ENCODE data around the gene CCNA2. TPM values are rescaled to one million over a fixed set of nuclear protein-coding genes. Genes with fewer than 3 reads are reported as not detected.

The CCNA2 gene
- total RNA-seq: 9.4 and 23.7 TPM in 2 replicates

GRCh38 chr4:121823505-121824170 is at the start of gene CCNA2:
Gene CCNA2 (minus strand): TSS chr4:121823883. CDS start chr4:121823628, 255 bp downstream.

GRCh38 chr4:121869841-121870822 is 46.4 kb upstream of the CCNA2 start, which contains the start of gene BBS7:
Gene BBS7 (minus strand): TSS chr4:121870474. CDS start chr4:121870313, 161 bp downstream.

GRCh38 chr4:121800961-121801714 is 22.5 kb downstream of the CCNA2 start, which contains the start of gene EXOSC9:
Gene EXOSC9 (plus strand): TSS chr4:121801323. CDS start chr4:121801425, 102 bp downstream.

Other genes starting within 250 kb of the CCNA2 start
- gene ANXA5, start 126.9 kb downstream of the CCNA2 start, total RNA-seq: 297 and 570 TPM in 2 replicates
- under 0.01 TPM in 1 of 2 replicates, not detected in the other for gene SMIM43, start 58.7 kb downstream of the CCNA2 start, total RNA-seq
- gene EXOSC9, start 22.6 kb downstream of the CCNA2 start, total RNA-seq: 21.2 and 21.5 TPM in 2 replicates
- gene BBS7, start 46.6 kb upstream of the CCNA2 start, total RNA-seq: 10.2 and 20.7 TPM in 2 replicates
- gene TRPC3, start 128.2 kb upstream of the CCNA2 start, total RNA-seq: not detected in 2 replicates

Data from placental epithelial cell (primary cell).